Osteocyte (in vitro differentiated cells): ENCODE results near the gene TCF25. TPM values are rescaled to one million over a fixed set of nuclear protein-coding genes. Genes with fewer than 3 reads are reported as not detected.
A peak's percentile ranks its signal among the peaks of the same experiment; 100 is the strongest.
"Not testable (repeated sequence)": the region's sequence is repeated elsewhere in the genome, so short reads cannot be mapped to it uniquely, and the experiment has no call there.

ENCODE experiments used
- DNase-seq: peaks from one replicate; pipeline ENCODE4 v3.0.0; 2021; ENCODE audit warnings: mixed read lengths; ENCODE audit not compliant: unreplicated experiment; ENCODE audit errors: extremely low spot score
- H3K27ac Mint-ChIP-seq: one replicate; pipeline ENCODE4 v1.8.0; 2021; ENCODE audit warnings: mild to moderate bottlenecking, mixed read lengths; ENCODE audit not compliant: unreplicated experiment
- H3K27me3 Mint-ChIP-seq: one replicate; pipeline ENCODE4 v1.8.0; 2021; ENCODE audit warnings: mixed read lengths; ENCODE audit not compliant: unreplicated experiment
- H3K36me3 Mint-ChIP-seq: one replicate; pipeline ENCODE4 v1.8.0; 2021; ENCODE audit warnings: mixed read lengths; ENCODE audit not compliant: unreplicated experiment
- H3K4me1 Mint-ChIP-seq: one replicate; pipeline ENCODE4 v1.8.0; 2021; ENCODE audit warnings: mixed read lengths; ENCODE audit not compliant: unreplicated experiment
- H3K4me3 Mint-ChIP-seq: one replicate; pipeline ENCODE4 v1.8.0; 2021; ENCODE audit warnings: mild to moderate bottlenecking, moderate library complexity, mixed read lengths; ENCODE audit not compliant: unreplicated experiment
- H3K9me3 Mint-ChIP-seq: one replicate; pipeline ENCODE4 v1.8.0; 2021; ENCODE audit warnings: mixed read lengths; ENCODE audit not compliant: unreplicated experiment
- CTCF ChIP-seq: fragments of 200-600 bp; sonication (generic); IDR thresholded peaks from 2 replicates; pipeline ENCODE4 v1.5.0; 2021; ENCODE audit warnings: antibody characterized with exemption, mild to moderate bottlenecking, moderate library complexity
- total RNA-seq: library from RNA; stranded (reverse); gene quantifications from 2 replicates; pipeline ENCODE4 v1.2.1, GENCODE V29; 2021

TCF25 gene
- total RNA-seq, 1 donor from 2014 or later: 251 TPM

- Mint-ChIP-seq H3K27me3 (no peaks in the 10 kb centered on the region), H3K27ac (no peak overlapping the region), H3K4me3 (no peak overlapping the region), H3K9me3 (no peaks in the 10 kb centered on the region), H3K36me3 (peaks cover 11% of the 10 kb centered on the region), H3K4me1 (peaks cover 17% of the 10 kb centered on the region)
- DNase-seq: no peak
- TF ChIP-seq CTCF: no peak
Observed at GRCh38 chr16:89913408-89914387, 40.3 kb downstream of the TCF25 start.

GRCh38 chr16:89914642-89915285 lies 41.4 kb downstream of the TCF25 start:
- H3K36me3 Mint-ChIP-seq, H3K27me3 Mint-ChIP-seq, H3K9me3 Mint-ChIP-seq, H3K4me3 Mint-ChIP-seq, DNase-seq, H3K27ac Mint-ChIP-seq: not testable (repeated sequence)
- H3K4me1 Mint-ChIP-seq: peaks cover 27% of the 10 kb centered on the region

GRCh38 chr16:89915303-89916232 lies 42.2 kb downstream of the TCF25 start:
- no peak for TF ChIP-seq CTCF
- H3K36me3 Mint-ChIP-seq: peaks cover 7% of the 10 kb centered on the region
- H3K4me3 Mint-ChIP-seq: no peak overlapping the region
- no peak overlapping the region for H3K27ac Mint-ChIP-seq
- no peak for DNase-seq
- no peaks in the 10 kb centered on the region for H3K9me3 Mint-ChIP-seq
- H3K4me1 Mint-ChIP-seq: peaks cover 31% of the 10 kb centered on the region
- no peaks in the 10 kb centered on the region for H3K27me3 Mint-ChIP-seq

- Mint-ChIP-seq H3K4me3 (peak overlapping the region; percentile 77), H3K36me3 (peaks cover 3% of the 10 kb centered on the region), H3K27ac (peak overlapping the region; percentile 74), H3K27me3 (no peaks in the 10 kb centered on the region), H3K9me3 (no peaks in the 10 kb centered on the region), H3K4me1 (peaks cover 45% of the 10 kb centered on the region)
- no peak for TF ChIP-seq CTCF
- peak; percentile 92 for DNase-seq
Observed at GRCh38 chr16:89917773-89918452, 44.5 kb downstream of the TCF25 start.
